ENCODE data around the gene TEX261.

TEX261 gene

GRCh38 chr2:70961648-70961994 is 33.1 kb downstream of the TEX261 start:
- no peak for DNase-seq (ENCODE audit: low read depth in 1 of 2, low spot score in 1 of 2)
- peaks cover 4% of the 10 kb centered on the region for H3K27me3 ChIP-seq (ENCODE audit: insufficient read depth, poor library complexity, severe bottlenecking)
- H3K4me3 ChIP-seq (replicated peaks; ENCODE audit: insufficient read depth, low read length): no peak overlapping the region
- H3K27ac ChIP-seq (replicated peaks): no peak overlapping the region
- TF ChIP-seq POLR2AphosphoS5 (IDR thresholded peaks at IDR 0.05; ENCODE audit: low read depth) (no peak), REST (IDR thresholded peaks at IDR 0.05; ENCODE audit: insufficient replicate concordance, low read depth) (no peak), CTCF (IDR thresholded peaks at IDR 0.05; ENCODE audit: insufficient read depth, low read length) (no peak), SPI1 (IDR thresholded peaks at IDR 0.05; ENCODE audit: borderline replicate concordance, low read depth) (no peak), GABPA (IDR thresholded peaks at IDR 0.05; ENCODE audit: low read depth) (no peak)

GRCh38 chr2:70960833-70961647 is 33.6 kb downstream of the TEX261 start:
- Histone ChIP-seq H3K27me3 (ENCODE audit: insufficient read depth, poor library complexity, severe bottlenecking) (peaks cover 4% of the 10 kb centered on the region), H3K4me3 (replicated peaks; ENCODE audit: insufficient read depth, low read length) (no peak overlapping the region), H3K27ac (replicated peaks) (no peak overlapping the region)
- no peak for DNase-seq (ENCODE audit: low read depth in 1 of 2, low spot score in 1 of 2)
- TF ChIP-seq GABPA (IDR thresholded peaks at IDR 0.05; ENCODE audit: low read depth) (no peak), CTCF (IDR thresholded peaks at IDR 0.05; ENCODE audit: insufficient read depth, low read length) (no peak), POLR2AphosphoS5 (IDR thresholded peaks at IDR 0.05; ENCODE audit: low read depth) (no peak), SPI1 (IDR thresholded peaks at IDR 0.05; ENCODE audit: borderline replicate concordance, low read depth) (no peak), REST (IDR thresholded peaks at IDR 0.05; ENCODE audit: insufficient replicate concordance, low read depth) (no peak)

GRCh38 chr2:70959851-70960832 is 34.5 kb downstream of the TEX261 start:
- Histone ChIP-seq H3K27me3 (ENCODE audit: insufficient read depth, poor library complexity, severe bottlenecking) (peaks cover 10% of the 10 kb centered on the region), H3K27ac (replicated peaks) (no peak overlapping the region), H3K4me3 (replicated peaks; ENCODE audit: insufficient read depth, low read length) (no peak overlapping the region)
- no peak for TF ChIP-seq SPI1 (IDR thresholded peaks at IDR 0.05; ENCODE audit: borderline replicate concordance, low read depth)
- no peak for TF ChIP-seq GABPA (IDR thresholded peaks at IDR 0.05; ENCODE audit: low read depth)
- TF ChIP-seq REST (IDR thresholded peaks at IDR 0.05; ENCODE audit: insufficient replicate concordance, low read depth): no peak
- no peak for TF ChIP-seq CTCF (IDR thresholded peaks at IDR 0.05; ENCODE audit: insufficient read depth, low read length)
- no peak for TF ChIP-seq POLR2AphosphoS5 (IDR thresholded peaks at IDR 0.05; ENCODE audit: low read depth)
- DNase-seq (ENCODE audit: low read depth in 1 of 2, low spot score in 1 of 2): no peak

Measured in HL-60 (cell line).